ENCODE results near the gene TMEM175.

The TMEM175 gene

GRCh38 chr4:947491-947971 is 15.3 kb downstream of the TMEM175 start:
- DNase-seq (ENCODE audit: low read depth) = no peak

DNA sequence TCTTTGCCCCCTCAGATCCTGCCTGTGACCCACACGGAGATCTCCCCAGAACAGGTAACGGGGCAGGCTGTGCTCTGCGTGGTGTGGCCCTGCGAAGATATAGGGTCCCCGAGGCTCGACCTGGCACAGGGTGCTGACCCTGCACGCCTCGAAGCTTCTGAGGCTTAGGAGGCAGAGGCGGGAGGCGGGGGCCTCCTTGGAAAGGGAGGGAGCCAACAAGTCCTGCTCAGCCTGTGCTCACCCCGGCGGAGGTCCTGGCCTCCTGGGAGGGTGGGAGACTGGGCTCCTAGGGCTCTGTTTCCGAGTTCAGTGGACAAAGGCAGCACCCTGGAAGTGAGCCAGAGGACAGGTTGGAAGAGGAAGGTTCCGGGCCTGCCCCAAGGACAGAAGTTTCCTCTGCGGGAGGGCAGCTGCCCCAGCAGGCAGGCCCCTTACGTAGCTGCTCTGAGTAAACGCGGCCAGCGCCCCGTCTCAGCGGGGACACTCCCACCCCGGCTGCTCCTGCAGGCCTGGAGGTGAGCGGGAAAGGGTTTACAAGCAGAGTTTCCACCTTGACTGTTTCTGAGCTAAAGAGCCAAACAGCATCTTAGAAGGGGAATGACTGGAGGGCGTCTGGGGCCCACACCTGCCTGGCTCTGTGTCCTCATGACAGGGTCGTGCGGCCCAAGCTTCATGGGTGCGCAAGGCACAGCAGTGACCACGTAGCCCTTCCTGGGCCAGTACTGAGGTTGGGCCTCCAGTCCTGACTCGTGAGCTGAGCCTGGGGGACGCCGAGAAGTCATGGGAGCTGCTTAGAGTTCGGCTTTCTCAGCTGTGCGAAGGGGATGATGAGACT is 16.1 kb downstream of the TMEM175 start:
- DNase-seq (ENCODE audit: low read depth) = no peak

DNA sequence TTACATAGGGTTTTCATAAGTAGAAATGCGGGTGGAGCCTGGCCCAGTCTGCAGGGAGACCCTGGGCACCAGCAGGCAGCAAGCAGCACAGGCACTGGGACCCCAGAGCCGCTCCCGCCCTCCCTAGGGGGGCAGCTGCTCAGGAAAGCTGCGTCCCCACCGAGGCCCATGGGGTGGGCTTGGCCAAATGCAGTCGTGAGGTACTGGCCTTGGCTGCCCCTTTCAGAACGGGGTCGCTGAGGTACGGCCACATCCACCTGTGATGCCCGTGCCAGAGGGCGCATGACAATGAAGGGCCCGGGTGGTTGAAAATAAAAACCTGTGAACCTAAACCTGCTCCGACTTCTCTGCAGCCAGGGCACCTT is 16.7 kb downstream of the TMEM175 start:
- no peak for DNase-seq (ENCODE audit: low read depth)

DNA sequence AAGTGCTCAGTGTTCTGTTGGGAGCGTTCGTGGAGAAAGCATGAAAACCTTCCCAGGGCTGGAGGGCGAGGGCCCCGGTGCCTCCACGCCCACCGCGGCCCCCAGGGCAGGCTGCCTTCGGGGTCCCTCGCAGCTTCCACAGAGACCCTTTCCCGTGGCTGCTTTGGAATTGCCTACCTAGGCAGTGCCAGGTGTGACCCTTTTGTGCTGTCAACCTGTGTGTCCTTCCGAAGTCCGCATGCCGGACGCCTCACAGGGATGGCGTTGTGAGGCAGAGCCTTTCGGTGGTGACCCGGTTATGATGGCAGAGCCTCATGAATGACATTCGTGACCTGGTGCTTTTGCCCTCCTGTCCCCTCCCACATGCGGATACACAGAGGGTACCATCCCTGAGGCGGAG is 17.4 kb downstream of the TMEM175 start:
- DNase-seq (ENCODE audit: low read depth) = no peak

- DNase-seq (ENCODE audit: low read depth) = no peak
Observed at GRCh38 chr4:950136-951020, 18.1 kb downstream of the TMEM175 start.

DNA sequence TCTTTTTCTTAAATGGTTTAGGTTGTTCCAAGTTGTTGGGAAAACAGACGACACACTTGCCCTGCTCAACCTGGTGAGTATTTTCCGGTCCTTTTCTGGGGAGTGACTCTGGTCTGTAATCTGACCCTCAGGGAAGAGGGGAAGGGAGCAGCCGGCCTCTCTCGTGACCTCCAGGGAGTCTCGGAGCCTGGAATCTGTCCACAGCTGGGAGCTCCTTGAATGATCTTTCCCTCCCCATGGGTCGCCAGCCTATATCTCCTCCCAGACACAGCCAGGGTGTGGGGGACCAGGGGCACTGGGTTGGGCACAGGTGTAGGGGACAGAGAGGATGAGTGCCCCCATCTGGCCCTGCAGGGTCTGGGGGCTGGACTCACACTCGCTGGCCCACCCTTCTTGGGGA is 18.9 kb downstream of the TMEM175 start:
- no peak for DNase-seq (ENCODE audit: low read depth)

DNA sequence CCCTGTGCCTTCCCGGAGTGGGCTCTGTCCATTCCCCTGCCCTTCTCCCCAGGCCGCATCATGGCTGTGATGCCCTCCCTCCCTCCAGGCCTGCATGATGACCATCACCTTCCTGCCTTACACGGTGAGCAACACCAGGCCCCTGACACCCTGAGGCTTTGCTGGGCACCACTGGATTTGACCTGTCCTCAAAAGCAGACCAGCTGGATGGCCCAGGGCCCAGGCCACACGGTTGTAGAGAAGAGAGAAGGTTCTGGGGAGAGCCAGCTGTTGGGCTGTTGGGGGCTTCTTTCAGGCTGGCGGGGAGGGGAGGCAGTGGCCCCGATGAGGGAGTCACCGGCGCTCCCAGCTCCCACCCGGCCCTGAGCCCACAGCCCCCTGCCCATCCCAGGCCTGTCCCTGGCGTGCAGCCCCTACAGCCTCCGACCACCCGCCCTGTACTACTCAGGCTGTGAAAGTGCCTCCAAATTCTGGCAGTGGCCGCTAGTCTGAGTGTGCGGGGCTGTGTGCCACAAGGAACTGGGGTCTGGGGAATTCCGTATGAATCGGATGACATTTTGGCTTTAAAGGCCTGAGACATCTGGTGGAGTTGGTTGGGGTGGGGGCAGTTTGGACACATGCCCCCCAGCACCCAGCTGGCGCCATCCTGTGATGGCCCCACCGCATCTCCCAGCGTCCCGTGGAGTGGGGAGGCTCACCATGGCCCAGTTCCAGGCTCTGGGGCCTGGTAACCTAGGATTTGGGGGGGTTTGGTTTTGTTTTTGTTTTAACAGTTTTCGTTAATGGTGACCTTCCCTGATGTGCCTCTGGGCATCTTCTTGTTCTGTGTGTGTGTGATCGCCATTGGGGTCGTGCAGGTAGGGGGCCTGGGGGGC is 19.6 kb downstream of the TMEM175 start:
- DNase-seq (ENCODE audit: low read depth) = no peak

- no peak for DNase-seq (ENCODE audit: low read depth)
Observed at GRCh38 chr4:952881-953573, 20.8 kb downstream of the TMEM175 start.

GRCh38 chr4:953574-953915 is 21.3 kb downstream of the TMEM175 start:
- DNase-seq (ENCODE audit: low read depth) = no peak

- no peak for DNase-seq (ENCODE audit: low read depth)
Observed at GRCh38 chr4:954211-955020, 22.2 kb downstream of the TMEM175 start.

DNA sequence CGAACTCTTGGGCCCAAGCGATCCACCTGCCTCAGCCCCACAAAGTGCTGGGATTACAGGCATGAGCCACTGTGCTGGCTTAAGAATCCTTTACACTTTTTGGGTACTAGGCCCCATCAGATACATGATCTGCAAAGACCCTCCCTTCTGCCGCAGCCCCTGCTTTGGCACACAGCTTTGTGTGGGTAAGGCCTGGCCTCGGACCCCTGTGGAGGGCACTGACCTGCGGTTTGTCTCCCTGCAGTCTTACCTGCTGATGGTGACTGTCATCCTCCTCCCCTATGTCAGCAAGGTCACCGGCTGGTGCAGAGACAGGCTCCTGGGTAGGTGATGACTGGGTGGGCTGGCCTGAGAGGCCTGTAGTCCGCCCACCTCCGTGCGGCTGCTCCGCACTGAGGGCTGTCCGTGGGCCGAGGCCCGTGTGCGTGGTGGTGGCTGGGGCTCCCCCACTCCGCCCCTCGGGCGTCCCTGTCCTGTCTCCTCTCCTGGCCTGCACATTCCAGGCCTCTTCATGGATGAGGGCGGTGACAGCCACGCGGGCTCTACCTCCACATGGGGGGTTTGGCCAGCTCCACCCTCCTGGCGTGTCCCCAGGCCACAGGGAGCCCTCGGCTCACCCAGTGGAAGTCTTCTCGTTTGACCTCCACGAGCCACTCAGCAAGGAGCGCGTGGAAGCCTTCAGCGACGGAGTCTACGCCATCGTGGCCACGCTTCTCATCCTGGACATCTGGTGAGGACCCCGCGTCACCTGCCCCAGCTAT is 23.1 kb downstream of the TMEM175 start:
- DNase-seq (ENCODE audit: low read depth) = no peak

DNA sequence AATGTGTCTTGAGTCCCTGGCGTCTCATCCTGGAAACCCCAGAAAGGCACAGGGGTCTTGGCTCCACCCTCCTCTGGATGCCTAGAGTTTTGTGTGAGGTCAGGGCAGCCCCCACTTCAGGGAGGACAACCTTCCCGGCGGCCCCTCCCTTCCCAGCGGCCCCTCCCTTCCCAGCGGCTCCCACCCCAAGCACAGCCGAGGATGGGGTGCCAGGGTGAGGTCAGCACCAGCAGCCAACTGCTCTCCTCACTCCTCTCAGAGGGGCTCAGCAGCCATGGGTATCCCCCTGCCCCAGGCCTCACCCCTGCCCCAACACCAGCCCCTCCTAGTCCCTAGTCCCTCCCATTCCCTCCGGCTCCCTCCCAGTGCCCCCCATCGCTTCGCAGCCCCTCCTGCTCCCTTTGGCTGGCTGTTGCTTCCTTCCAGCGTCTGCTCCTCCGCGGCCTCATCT is 23.7 kb downstream of the TMEM175 start:
- no peak for DNase-seq (ENCODE audit: low read depth)

- no peak for DNase-seq (ENCODE audit: low read depth)
Observed at GRCh38 chr4:956531-957230, 24.4 kb downstream of the TMEM175 start.

- DNase-seq (ENCODE audit: low read depth) = no peak
Observed at GRCh38 chr4:957231-957580, 24.9 kb downstream of the TMEM175 start.

- no peak for DNase-seq (ENCODE audit: low read depth)
Observed at GRCh38 chr4:957581-958313, 25.5 kb downstream of the TMEM175 start.

DNA sequence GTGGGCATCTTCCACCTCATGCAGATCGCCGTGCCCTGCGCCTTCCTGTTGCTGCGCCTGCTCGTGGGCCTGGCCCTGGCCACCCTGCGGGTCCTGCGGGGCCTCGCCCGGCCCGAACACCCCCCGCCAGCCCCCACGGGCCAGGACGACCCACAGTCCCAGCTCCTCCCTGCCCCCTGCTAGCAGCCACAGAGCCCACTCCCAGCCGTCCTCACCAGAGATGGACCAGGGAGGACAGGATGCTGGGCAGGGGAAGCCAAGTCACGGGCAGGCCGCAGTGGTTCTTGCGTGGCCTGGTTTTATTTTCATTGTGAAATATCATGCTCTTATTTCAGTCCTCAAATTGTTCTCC is 26.0 kb downstream of the TMEM175 start:
- DNase-seq (ENCODE audit: low read depth) = no peak

DNA sequence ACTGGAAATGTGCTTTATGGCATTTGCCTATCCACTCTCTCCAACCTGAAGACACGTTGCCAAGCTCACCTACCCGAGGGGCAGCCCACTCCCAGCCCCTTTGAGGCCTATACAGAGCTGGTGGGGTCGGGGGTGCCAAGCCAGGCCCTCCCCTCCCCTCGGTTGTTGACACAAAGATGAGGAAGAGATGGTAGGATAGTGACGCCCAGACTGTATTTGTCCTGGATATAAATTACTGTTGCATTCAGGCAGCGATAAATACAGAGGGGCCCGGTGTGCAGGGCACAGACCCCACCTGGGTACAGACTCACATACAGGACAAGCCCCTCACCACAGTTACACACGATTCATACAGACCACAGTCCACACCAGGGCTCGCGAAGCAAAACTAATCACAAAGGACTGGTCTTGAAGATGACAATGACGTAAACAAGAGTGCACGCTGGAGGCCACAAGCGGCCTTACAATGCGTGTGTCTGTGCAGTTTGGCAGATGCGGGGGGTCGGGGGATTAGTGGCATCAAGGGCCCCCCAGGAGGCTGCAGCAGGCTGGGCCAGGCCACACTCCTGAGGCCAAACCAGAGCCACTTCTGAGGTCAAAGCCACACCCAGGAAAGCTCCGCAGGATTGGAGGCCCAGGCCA is 26.6 kb downstream of the TMEM175 start:
- no peak for DNase-seq (ENCODE audit: low read depth)
